Chondrocyte (in vitro differentiated cells): ENCODE results near the gene EDDM13. TPM values are rescaled to one million over a fixed set of nuclear protein-coding genes. Genes with fewer than 3 reads are reported as not detected.

Source experiments
- DNase-seq: peaks from one replicate; pipeline ENCODE4 v3.0.0; 2021; ENCODE audit warnings: mixed read lengths, low spot score
- H3K27ac Mint-ChIP-seq: one replicate; pipeline ENCODE4 v1.8.0; 2021; ENCODE audit warnings: mild to moderate bottlenecking, moderate library complexity, mixed read lengths; ENCODE audit not compliant: unreplicated experiment
- H3K27me3 Mint-ChIP-seq: 2 replicates; pipeline ENCODE4 v1.8.0; 2021; ENCODE audit warnings: low read depth, mixed read lengths
- H3K36me3 Mint-ChIP-seq: 2 replicates; pipeline ENCODE4 v1.8.0; 2021; ENCODE audit warnings: low read depth, mixed read lengths
- H3K4me1 Mint-ChIP-seq: 2 replicates; pipeline ENCODE4 v1.8.0; 2021; ENCODE audit warnings: low read depth, mild to moderate bottlenecking, mixed read lengths
- H3K4me3 Mint-ChIP-seq: one replicate; pipeline ENCODE4 v1.8.0; 2021; ENCODE audit warnings: mild to moderate bottlenecking, moderate library complexity, mixed read lengths; ENCODE audit not compliant: unreplicated experiment
- H3K9me3 Mint-ChIP-seq: 2 replicates; pipeline ENCODE4 v1.8.0; 2021; ENCODE audit warnings: low read depth, mixed read lengths
- CTCF ChIP-seq: fragments of 200-600 bp; sonication (generic); IDR thresholded peaks from 2 replicates; pipeline ENCODE4 v1.5.0; 2021; ENCODE audit warnings: antibody characterized with exemption, mild to moderate bottlenecking, moderate library complexity
- total RNA-seq: library from RNA; stranded (reverse); gene quantifications from 3 replicates; pipeline ENCODE4 v1.2.1, GENCODE V29; 2021

Gene EDDM13
- total RNA-seq, 1 donor from 2014 or later = not detected

- H3K27ac Mint-ChIP-seq = no peak overlapping the region
- no peak overlapping the region for H3K4me3 Mint-ChIP-seq
- H3K9me3 Mint-ChIP-seq = peaks cover 9% of the 10 kb centered on the region
- H3K27me3 Mint-ChIP-seq = no peaks in the 10 kb centered on the region
- peaks cover 5% of the 10 kb centered on the region for H3K36me3 Mint-ChIP-seq
- no peak for DNase-seq
- H3K4me1 Mint-ChIP-seq = no peaks in the 10 kb centered on the region
- no peak for TF ChIP-seq CTCF
Measured at GRCh38 chr19:56282809-56283208, 10.3 kb downstream of the EDDM13 start.

GRCh38 chr19:56284746-56285145, 12.2 kb downstream of the EDDM13 start:
- no peak for DNase-seq
- H3K4me1 Mint-ChIP-seq = no peaks in the 10 kb centered on the region
- no peak overlapping the region for H3K4me3 Mint-ChIP-seq
- no peak overlapping the region for H3K27ac Mint-ChIP-seq
- H3K36me3 Mint-ChIP-seq = peaks cover 13% of the 10 kb centered on the region
- no peaks in the 10 kb centered on the region for H3K27me3 Mint-ChIP-seq
- no peak for TF ChIP-seq CTCF
- H3K9me3 Mint-ChIP-seq = peaks cover 23% of the 10 kb centered on the region

GRCh38 chr19:56290104-56290503, 17.6 kb downstream of the EDDM13 start:
- no peak for TF ChIP-seq CTCF
- H3K36me3 Mint-ChIP-seq = peaks cover 14% of the 10 kb centered on the region
- H3K4me1 Mint-ChIP-seq = no peaks in the 10 kb centered on the region
- no peaks in the 10 kb centered on the region for H3K27me3 Mint-ChIP-seq
- H3K27ac Mint-ChIP-seq = no peak overlapping the region
- peaks cover 24% of the 10 kb centered on the region for H3K9me3 Mint-ChIP-seq
- no peak for DNase-seq
- no peak overlapping the region for H3K4me3 Mint-ChIP-seq

GRCh38 chr19:56291867-56292266, 19.3 kb downstream of the EDDM13 start:
- no peak for TF ChIP-seq CTCF
- no peaks in the 10 kb centered on the region for H3K27me3 Mint-ChIP-seq
- H3K9me3 Mint-ChIP-seq = peaks cover 24% of the 10 kb centered on the region
- DNase-seq = no peak
- peaks cover 18% of the 10 kb centered on the region for H3K36me3 Mint-ChIP-seq
- no peaks in the 10 kb centered on the region for H3K4me1 Mint-ChIP-seq
- H3K27ac Mint-ChIP-seq = no peak overlapping the region
- no peak overlapping the region for H3K4me3 Mint-ChIP-seq

GRCh38 chr19:56294549-56294948, 22.0 kb downstream of the EDDM13 start:
- no peak for TF ChIP-seq CTCF
- Mint-ChIP-seq H3K27ac (no peak overlapping the region), H3K9me3 (peaks cover 13% of the 10 kb centered on the region), H3K27me3 (no peaks in the 10 kb centered on the region), H3K4me3 (no peak overlapping the region), H3K36me3 (peaks cover 11% of the 10 kb centered on the region), H3K4me1 (no peaks in the 10 kb centered on the region)
- no peak for DNase-seq
